Fibroblast of villous mesenchyme (primary cell): ENCODE measurements around the gene LCAT. TPM values are rescaled to one million over a fixed set of nuclear protein-coding genes. Genes with fewer than 3 reads are reported as not detected.
A peak's percentile ranks its signal among the peaks of the same experiment; 100 is the strongest.

Source experiments
- DNase-seq: peaks from one replicate; pipeline ENCODE4 v3.0.0-alpha.2; 2010; ENCODE audit warnings: low read depth
- H3K4me3 ChIP-seq: 2 replicates; pipeline ENCODE4 v1.5.1; 2011; ENCODE audit warnings: low read depth, mild to moderate bottlenecking, low read length
- CTCF ChIP-seq: IDR thresholded peaks from 2 replicates; pipeline ENCODE4 v1.5.1; 2012; ENCODE audit warnings: low read depth, mild to moderate bottlenecking, low read length; ENCODE audit not compliant: insufficient read depth
- total RNA-seq: library from RNA; depleted of rRNA; stranded (reverse); fragments of >200 nt; gene quantifications from 2 replicates; pipeline ENCODE4 v1.2.3, GENCODE V29; 2012

LCAT gene
- total RNA-seq, 1 donor: 8.6 TPM

- no peak for TF ChIP-seq CTCF
- no peak for DNase-seq
- no peak overlapping the region for H3K4me3 ChIP-seq
These were observed 13.2 kb downstream of the LCAT start for GRCh38 chr16:67930678-67931211.

GRCh38 chr16:67930191-67930590 is 13.7 kb downstream of the LCAT start:
- DNase-seq: no peak
- H3K4me3 ChIP-seq: no peak overlapping the region
- no peak for TF ChIP-seq CTCF

GRCh38 chr16:67928561-67929364 is 15.2 kb downstream of the LCAT start:
- TF ChIP-seq CTCF: peak; percentile 87
- peak; percentile 54 for DNase-seq
- no peak overlapping the region for H3K4me3 ChIP-seq

- DNase-seq: no peak
- no peak overlapping the region for H3K4me3 ChIP-seq
- TF ChIP-seq CTCF: no peak
These were observed 15.8 kb downstream of the LCAT start for GRCh38 chr16:67928147-67928546.

GRCh38 chr16:67927131-67927941 is 16.6 kb downstream of the LCAT start:
- no peak overlapping the region for H3K4me3 ChIP-seq
- no peak for DNase-seq
- no peak for TF ChIP-seq CTCF

GRCh38 chr16:67926181-67926750 is 17.7 kb downstream of the LCAT start:
- no peak overlapping the region for H3K4me3 ChIP-seq
- no peak for DNase-seq
- no peak for TF ChIP-seq CTCF
